ENCODE results near the gene ARRB1. TPM values are rescaled to one million over a fixed set of nuclear protein-coding genes. Genes with fewer than 3 reads are reported as not detected.

The ARRB1 gene
- total and polyA plus RNA-seq, 4 donors = 3.3 to 21.2 (median 12.5) TPM

DNA sequence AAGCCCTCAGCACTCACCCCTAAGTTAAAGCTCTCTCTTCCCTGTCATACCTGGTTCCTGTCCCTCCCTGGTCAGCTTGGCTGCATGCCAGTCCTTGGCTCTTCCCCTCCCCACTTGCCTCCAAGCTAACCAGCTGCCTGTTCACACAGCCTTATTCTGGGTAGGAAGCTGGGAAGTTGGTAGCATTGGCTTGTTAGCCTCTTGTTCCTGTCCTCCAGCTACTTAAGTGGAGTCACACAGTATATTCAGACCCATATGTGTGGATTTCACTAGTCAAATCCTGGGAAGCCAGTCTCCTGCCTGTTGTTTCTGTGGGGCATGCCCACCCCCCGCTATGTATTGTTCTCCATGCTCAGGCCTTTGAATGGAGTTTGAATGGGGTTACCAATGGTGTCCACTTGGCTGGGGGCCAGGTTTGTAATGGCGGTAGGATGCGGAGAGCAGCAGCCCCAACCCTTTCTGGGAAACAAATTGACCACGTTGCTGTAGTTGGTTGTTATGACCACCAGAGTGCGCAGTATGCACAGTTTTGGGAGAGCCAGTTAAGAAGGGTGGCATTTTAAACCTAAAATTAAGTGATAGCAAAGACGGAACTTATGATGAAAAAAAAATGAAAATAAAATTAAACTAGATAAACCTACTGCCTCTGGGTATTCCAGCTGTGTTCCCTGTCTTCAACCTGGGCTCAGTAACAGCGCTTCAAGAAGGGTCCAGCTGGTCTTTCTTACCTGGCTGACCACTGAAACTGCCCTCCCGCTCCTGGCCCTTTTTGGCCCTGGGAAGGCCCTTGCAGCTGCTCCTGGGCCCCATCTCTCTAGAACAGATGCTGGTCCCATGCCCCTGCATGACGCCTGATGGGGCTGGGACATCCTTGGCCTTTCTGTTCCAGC, 37.2 kb upstream of the ARRB1 start:
- Histone ChIP-seq H3K4me3 (ENCODE audit: low read depth in 1 of 3, low read length in 3 of 3) (no peak overlapping the region), H3K9me3 (ENCODE audit: control insufficient read depth in 4 of 4, low read length in 3 of 4) (no peaks in the 10 kb centered on the region), H3K36me3 (ENCODE audit: control insufficient read depth in 4 of 4, insufficient read depth in 3 of 4, low read depth in 1 of 4, low read length in 3 of 4) (no peaks in the 10 kb centered on the region), H3K9ac (ENCODE audit: low read depth in 1 of 2, low read length in 2 of 2) (no peak overlapping the region), H3K4me1 (ENCODE audit: control insufficient read depth in 4 of 4, insufficient read depth in 4 of 4, low read length in 3 of 4) (peaks cover 0 to 8% (median 2%) of the 10 kb centered on the region in 4 donors), H3K27me3 (ENCODE audit: control insufficient read depth in 4 of 4, insufficient read depth in 4 of 4, low read length in 3 of 4) (no peaks in the 10 kb centered on the region), H3K27ac (ENCODE audit: low read depth in 1 of 2, low read length in 2 of 2) (no peak overlapping the region)
- WGBS = 26% methylated on average over 9 of the region's 9 CpGs
- TF ChIP-seq RAD21 (IDR thresholded peaks at IDR 0.05) (peak; percentile 86 to 89), EGR1 (IDR thresholded peaks at IDR 0.05; ENCODE audit: low read depth in 2 of 2) (no peak), GABPA (IDR thresholded peaks at IDR 0.05 in 1 of 2, conservative IDR thresholded peaks at IDR 0.05 in 1 of 2) (no peak)
- TF ChIP-seq, protein P1, sequence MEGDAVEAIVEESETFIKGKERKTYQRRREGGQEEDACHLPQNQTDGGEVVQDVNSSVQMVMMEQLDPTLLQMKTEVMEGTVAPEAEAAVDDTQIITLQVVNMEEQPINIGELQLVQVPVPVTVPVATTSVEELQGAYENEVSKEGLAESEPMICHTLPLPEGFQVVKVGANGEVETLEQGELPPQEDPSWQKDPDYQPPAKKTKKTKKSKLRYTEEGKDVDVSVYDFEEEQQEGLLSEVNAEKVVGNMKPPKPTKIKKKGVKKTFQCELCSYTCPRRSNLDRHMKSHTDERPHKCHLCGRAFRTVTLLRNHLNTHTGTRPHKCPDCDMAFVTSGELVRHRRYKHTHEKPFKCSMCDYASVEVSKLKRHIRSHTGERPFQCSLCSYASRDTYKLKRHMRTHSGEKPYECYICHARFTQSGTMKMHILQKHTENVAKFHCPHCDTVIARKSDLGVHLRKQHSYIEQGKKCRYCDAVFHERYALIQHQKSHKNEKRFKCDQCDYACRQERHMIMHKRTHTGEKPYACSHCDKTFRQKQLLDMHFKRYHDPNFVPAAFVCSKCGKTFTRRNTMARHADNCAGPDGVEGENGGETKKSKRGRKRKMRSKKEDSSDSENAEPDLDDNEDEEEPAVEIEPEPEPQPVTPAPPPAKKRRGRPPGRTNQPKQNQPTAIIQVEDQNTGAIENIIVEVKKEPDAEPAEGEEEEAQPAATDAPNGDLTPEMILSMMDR (IDR thresholded peaks at IDR 0.05; ENCODE audit: low read depth, low read length, missing input control) = peak; percentile 83
- DNase-seq (ENCODE audit: low spot score) = peak; percentile 73

- TF ChIP-seq, protein P1 (IDR thresholded peaks at IDR 0.05; ENCODE audit: low read depth, low read length, missing input control) = no peak
- TF ChIP-seq ATF3 (IDR thresholded peaks at IDR 0.05) (no peak), NR2F2 (IDR thresholded peaks at IDR 0.05) (no peak), EGR1 (IDR thresholded peaks at IDR 0.05; ENCODE audit: low read depth in 2 of 2) (no peak), RXRA (IDR thresholded peaks at IDR 0.05) (no peak)
- WGBS = 65% methylated on average over 3 of the region's 3 CpGs
- no peaks in the 10 kb centered on the region for H3K27me3 ChIP-seq (ENCODE audit: control insufficient read depth in 4 of 4, insufficient read depth in 4 of 4, low read length in 3 of 4)
- H3K9ac ChIP-seq (ENCODE audit: low read depth in 1 of 2, low read length in 2 of 2) = no peak overlapping the region
- no peaks in the 10 kb centered on the region for H3K36me3 ChIP-seq (ENCODE audit: control insufficient read depth in 4 of 4, insufficient read depth in 3 of 4, low read depth in 1 of 4, low read length in 3 of 4)
- H3K27ac ChIP-seq (ENCODE audit: low read depth in 1 of 2, low read length in 2 of 2) = no peak overlapping the region
- H3K4me1 ChIP-seq (ENCODE audit: control insufficient read depth in 4 of 4, insufficient read depth in 4 of 4, low read length in 3 of 4) = peaks cover 0 to 8% (median 2%) of the 10 kb centered on the region in 4 donors
- H3K4me3 ChIP-seq (ENCODE audit: low read depth in 1 of 3, low read length in 3 of 3) = no peak overlapping the region
- no peak for DNase-seq (ENCODE audit: low spot score)
- H3K9me3 ChIP-seq (ENCODE audit: control insufficient read depth in 4 of 4, low read length in 3 of 4) = no peaks in the 10 kb centered on the region
These were observed 36.4 kb upstream of the ARRB1 start for GRCh38 chr11:75387736-75388294.

DNA sequence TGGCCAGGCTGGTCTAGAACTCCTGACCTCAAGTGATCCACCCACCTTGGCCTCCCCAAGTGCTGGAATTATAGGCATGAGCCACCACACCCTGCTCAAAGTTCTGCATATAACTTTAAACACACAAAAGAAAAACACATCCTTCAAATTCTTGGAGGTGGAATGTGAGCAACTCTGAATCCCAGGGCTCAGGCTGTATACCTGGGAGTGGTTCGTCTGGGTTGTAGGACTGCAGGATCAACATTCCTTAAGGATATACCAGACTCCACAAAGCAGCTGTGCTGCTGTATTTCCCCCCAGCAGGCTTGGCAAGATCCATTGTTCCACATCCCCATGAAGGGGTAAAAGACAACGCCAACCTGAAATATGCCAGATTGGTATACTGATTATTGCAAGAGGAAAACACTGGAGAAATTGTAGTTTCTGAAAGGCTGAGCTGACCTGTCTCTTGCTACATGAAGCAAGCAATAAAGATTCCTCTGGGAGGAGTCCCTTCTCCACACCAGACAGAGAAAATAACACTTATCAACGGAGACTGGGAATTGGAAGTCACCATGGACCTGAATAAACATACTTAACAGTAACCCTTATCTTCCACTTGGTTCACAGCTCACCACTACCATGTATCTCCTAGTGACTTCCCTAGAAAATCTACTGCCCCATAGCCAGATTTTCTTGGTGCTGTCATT, 35.6 kb upstream of the ARRB1 start:
- DNase-seq (ENCODE audit: low spot score) = no peak
- no peaks in the 10 kb centered on the region for H3K36me3 ChIP-seq (ENCODE audit: control insufficient read depth in 4 of 4, insufficient read depth in 3 of 4, low read depth in 1 of 4, low read length in 3 of 4)
- H3K27ac ChIP-seq (ENCODE audit: low read depth in 1 of 2, low read length in 2 of 2) = no peak overlapping the region
- no peaks in the 10 kb centered on the region for H3K9me3 ChIP-seq (ENCODE audit: control insufficient read depth in 4 of 4, low read length in 3 of 4)
- TF ChIP-seq RXRA (IDR thresholded peaks at IDR 0.05) = no peak
- TF ChIP-seq EGR1 (IDR thresholded peaks at IDR 0.05; ENCODE audit: low read depth in 2 of 2) = no peak
- peaks cover 0 to 8% (median 2%) of the 10 kb centered on the region in 4 donors for H3K4me1 ChIP-seq (ENCODE audit: control insufficient read depth in 4 of 4, insufficient read depth in 4 of 4, low read length in 3 of 4)
- 64% methylated on average over 3 of the region's 3 CpGs for WGBS
- no peak overlapping the region for H3K4me3 ChIP-seq (ENCODE audit: low read depth in 1 of 3, low read length in 3 of 3)
- H3K27me3 ChIP-seq (ENCODE audit: control insufficient read depth in 4 of 4, insufficient read depth in 4 of 4, low read length in 3 of 4) = no peaks in the 10 kb centered on the region
- no peak overlapping the region for H3K9ac ChIP-seq (ENCODE audit: low read depth in 1 of 2, low read length in 2 of 2)
